Skin of body (tissue), 2 donors: ENCODE results near the gene OBSL1. TPM values are rescaled to one million over a fixed set of nuclear protein-coding genes. Genes with fewer than 3 reads are reported as not detected.

Experiments used
- small RNA-seq: library from RNA; depleted of rRNA; stranded (forward); fragments of <200 nt; gene quantifications from one replicate; pipeline ENCODE3, GENCODE V24; 2014; ENCODE audit warnings: low replicate concordance
- total RNA-seq: library from RNA; depleted of rRNA; stranded (reverse); fragments of >200 nt; gene quantifications from one replicate; pipeline ENCODE4 v1.2.3, GENCODE V29; 2014

Gene OBSL1
- total RNA-seq, 1 donor from 2014 or later, result 47.0 TPM

Small RNAs within 50 kb of the gene (small RNA-seq; reads per million reads assigned to genes)
- gene MIR3132, result not detected
- not detected for gene RN7SKP213

Other genes with a start within 250 kb of the OBSL1 start
- gene RESP18, start 238.8 kb downstream of the OBSL1 start, total RNA-seq, result not detected
- gene DNPEP, start 183.6 kb downstream of the OBSL1 start, total RNA-seq, result 42.4 TPM
- 318 TPM for gene DES, start 153.2 kb downstream of the OBSL1 start, total RNA-seq
- 10.5 TPM for gene SPEG, start 136.7 kb downstream of the OBSL1 start, total RNA-seq
- gene GMPPA, start 72.6 kb downstream of the OBSL1 start, total RNA-seq, result 21.8 TPM
- gene ASIC4, start 57.1 kb downstream of the OBSL1 start, total RNA-seq, result 0.49 TPM
- 35.9 TPM for gene CHPF, start 27.7 kb downstream of the OBSL1 start, total RNA-seq
- 0.99 TPM for gene TMEM198, start 27.5 kb downstream of the OBSL1 start, total RNA-seq
- 0.10 TPM for gene INHA, start 771 bp upstream of the OBSL1 start, total RNA-seq
- 22.8 TPM for gene STK11IP, start 26.3 kb upstream of the OBSL1 start, total RNA-seq
- 2.5 TPM for gene SLC4A3, start 56.1 kb upstream of the OBSL1 start, total RNA-seq